Spleen (tissue), 11 donors: ENCODE measurements around the gene ARHGAP19. TPM values are rescaled to one million over a fixed set of nuclear protein-coding genes. Genes with fewer than 3 reads are reported as not detected.

Experiments
- DNase-seq: peaks from one replicate; pipeline ENCODE4 v3.0.0-alpha.2; 2020
- H3K27ac ChIP-seq, 8 donors: fragments of 200-600 bp; sonication (generic) in 7 of 8; 1 replicate in 4 of 8; 2 replicates in 4 of 8; pipeline versions ENCODE4 v1.5.0 to v1.8.0; 2016 to 2021; ENCODE audit warnings: inconsistent platforms in 4 of 8, mild to moderate bottlenecking in 4 of 8, moderate library complexity in 1 of 8
- H3K27me3 ChIP-seq, 7 donors: fragments of 200-600 bp; sonication (generic) in 6 of 7; replicated peaks in 1 of 7; 1 replicate in 4 of 7; 2 replicates in 3 of 7; pipeline versions ENCODE4 v1.5.0 to v1.8.0; 2016 to 2021; ENCODE audit warnings: inconsistent platforms in 3 of 7, mild to moderate bottlenecking in 1 of 7
- H3K36me3 ChIP-seq, 6 donors: fragments of 200-600 bp; sonication (generic) in 5 of 6; 1 replicate in 4 of 6; 2 replicates in 2 of 6; pipeline versions ENCODE4 v1.5.0 to v1.8.0; 2016 to 2021; ENCODE audit warnings: inconsistent platforms in 2 of 6
- H3K4me1 ChIP-seq, 6 donors: fragments of 200-600 bp; sonication (generic) in 5 of 6; 1 replicate in 3 of 6; 2 replicates in 3 of 6; pipeline versions ENCODE4 v1.5.0 to v1.8.0; 2016 to 2021; ENCODE audit warnings: inconsistent platforms in 3 of 6
- H3K4me3 ChIP-seq, 8 donors: fragments of 200-600 bp; sonication (generic) in 7 of 8; 1 replicate in 4 of 8; 2 replicates in 4 of 8; pipeline versions ENCODE4 v1.5.0 to v1.8.0; 2016 to 2021; ENCODE audit warnings: inconsistent platforms in 4 of 8, mild to moderate bottlenecking in 4 of 8, moderate library complexity in 2 of 8
- H3K9me3 ChIP-seq, 8 donors: fragments of 200-600 bp; sonication (generic) in 7 of 8; 1 replicate in 4 of 8; 2 replicates in 4 of 8; pipeline versions ENCODE4 v1.5.0 to v1.8.0; 2016 to 2021; ENCODE audit warnings: inconsistent platforms in 4 of 8
- POLR2A ChIP-seq, 3 donors: fragments of 450-650 bp; IDR thresholded peaks; one replicate each; pipeline ENCODE4 v1.5.1; 2017; ENCODE audit warnings: antibody characterized with exemption in 3 of 3, mild to moderate bottlenecking in 1 of 3
- POLR2AphosphoS5 ChIP-seq, 3 donors: sonication (generic); formaldehyde crosslinking; IDR thresholded peaks; one replicate each; pipeline ENCODE4 v1.5.1; 2017; ENCODE audit warnings: antibody characterized with exemption in 3 of 3
- WGBS, 5 donors: extraction: QIAGEN DNeasy Blood & Tissue Kit in 3 of 5; methylation state at CpG; one replicate each; pipeline versions ENCODE4 v1.1.5 to v1.1.7; 2013 to 2018; 5-methylcytosine and 5-hydroxymethylcytosine counted together
- intact Hi-C: fragments of 100-400 bp; cut with DNase I; formaldehyde crosslinking; loops from one replicate; pipeline ENCODE4 v1.15.0; 2023; ENCODE audit warnings: low total_unique reads
- polyA plus RNA-seq, 3 donors: library from polyadenylated mRNA; stranded (reverse); fragments of 200-250 nt; gene quantifications; one replicate each; pipeline ENCODE4 v1.2.1, GENCODE V29; 2013
- total RNA-seq, 7 donors: library from RNA; depleted of rRNA in 3 of 7; stranded (reverse); fragments of >200 nt in 3 of 7; fragmentation: NEBNext Ultra II Directional in 4 of 7; extraction: Animal tissue kit (Norgen Biotek cat#: 25700) in 4 of 7; gene quantifications; one replicate each; pipeline versions ENCODE4 v1.1.0 to v1.2.1, GENCODE V29; 2016 to 2021
- TF ChIP-seq, protein P1 (sequence below), 11 experiments: fragments of 200-600 bp in 7 of 11; fragments of 450-650 bp in 4 of 11; sonication (generic) in 4 of 11; IDR thresholded peaks in 8 of 11; conservative IDR thresholded peaks in 3 of 11; 1 replicate in 7 of 11; 2 replicates in 4 of 11; pipeline versions ENCODE4 v1.4.0 to v1.8.0; 2016 to 2021; ENCODE audit warnings: antibody characterized with exemption in 11 of 11, inconsistent platforms in 4 of 11, mild to moderate bottlenecking in 1 of 11
- donor health status: healthy with polysubstance abuse.
- donor health status: DM: no; HTN: no; CAD: no; lungs with moderate emphysema.
- donor health status: DM: no; HTN: no; CAD: no.
- donor health status: Bipolar disorder and iron deficiency.
- donor health status: healthy.
- donor health status: DM: no; HTN: no; CAD: no.
- donor health status: DM: yes; HTN: yes; CAD: no.

The ARHGAP19 gene
- total and polyA plus RNA-seq, 10 donors, result 3.1 to 35.3 (median 25.1) TPM

DNA sequence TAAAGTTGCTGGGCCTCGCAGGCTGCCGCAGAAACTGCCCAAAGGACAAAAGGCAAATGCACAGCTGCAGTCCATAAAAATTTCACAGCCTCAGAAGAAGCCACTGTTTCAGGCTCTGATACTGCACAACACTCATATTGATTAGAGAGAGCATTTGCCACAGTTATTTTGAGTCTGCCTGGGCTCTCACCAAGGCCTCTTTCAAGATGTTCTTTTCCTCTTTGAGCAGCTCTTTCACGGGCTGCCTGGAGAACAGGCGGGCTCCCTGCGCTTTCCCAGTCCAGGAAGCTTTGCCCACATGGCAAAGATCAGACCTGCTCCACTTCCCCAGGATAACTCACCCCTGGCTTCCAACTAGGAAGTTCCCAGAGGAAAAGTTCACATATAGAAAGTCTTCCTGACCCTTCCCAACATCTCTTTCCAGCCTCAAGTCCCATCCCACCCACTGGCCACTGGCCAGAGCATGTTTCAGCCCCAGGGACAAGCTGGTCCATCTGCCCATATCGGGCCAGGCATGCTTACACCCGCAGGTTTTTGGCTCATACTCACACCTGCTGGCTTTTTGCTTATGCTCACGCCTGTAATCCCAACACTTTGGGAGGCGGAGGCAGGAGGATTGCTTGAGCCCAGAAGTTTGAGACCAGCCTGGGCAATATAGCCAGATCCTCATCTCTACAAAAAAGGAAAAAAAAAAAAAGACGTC lies 110.0 kb downstream of the ARHGAP19 start:
- no peaks in the 10 kb centered on the region for H3K9me3 ChIP-seq
- no peak overlapping the region for H3K4me3 ChIP-seq
- DNase-seq, result peak; percentile 33
- intact Hi-C loops, result no loop called here
- H3K4me1 ChIP-seq, result peaks cover 6 to 17% (median 12%) of the 10 kb centered on the region in 6 donors
- H3K27me3 ChIP-seq, result peaks cover 0 to 92% (median 34%) of the 10 kb centered on the region in 7 donors
- H3K36me3 ChIP-seq, result no peaks in the 10 kb centered on the region
- H3K27ac ChIP-seq, result no peak overlapping the region
- TF ChIP-seq, protein P1, sequence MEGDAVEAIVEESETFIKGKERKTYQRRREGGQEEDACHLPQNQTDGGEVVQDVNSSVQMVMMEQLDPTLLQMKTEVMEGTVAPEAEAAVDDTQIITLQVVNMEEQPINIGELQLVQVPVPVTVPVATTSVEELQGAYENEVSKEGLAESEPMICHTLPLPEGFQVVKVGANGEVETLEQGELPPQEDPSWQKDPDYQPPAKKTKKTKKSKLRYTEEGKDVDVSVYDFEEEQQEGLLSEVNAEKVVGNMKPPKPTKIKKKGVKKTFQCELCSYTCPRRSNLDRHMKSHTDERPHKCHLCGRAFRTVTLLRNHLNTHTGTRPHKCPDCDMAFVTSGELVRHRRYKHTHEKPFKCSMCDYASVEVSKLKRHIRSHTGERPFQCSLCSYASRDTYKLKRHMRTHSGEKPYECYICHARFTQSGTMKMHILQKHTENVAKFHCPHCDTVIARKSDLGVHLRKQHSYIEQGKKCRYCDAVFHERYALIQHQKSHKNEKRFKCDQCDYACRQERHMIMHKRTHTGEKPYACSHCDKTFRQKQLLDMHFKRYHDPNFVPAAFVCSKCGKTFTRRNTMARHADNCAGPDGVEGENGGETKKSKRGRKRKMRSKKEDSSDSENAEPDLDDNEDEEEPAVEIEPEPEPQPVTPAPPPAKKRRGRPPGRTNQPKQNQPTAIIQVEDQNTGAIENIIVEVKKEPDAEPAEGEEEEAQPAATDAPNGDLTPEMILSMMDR (IDR thresholded peaks at IDR 0.05 in 8 of 11, conservative IDR thresholded peaks at IDR 0.05 in 3 of 11), result no peak
- TF ChIP-seq POLR2AphosphoS5 (IDR thresholded peaks at IDR 0.05), result no peak
- TF ChIP-seq POLR2A (IDR thresholded peaks at IDR 0.05), result no peak
- 80 to 91% (median 88%) methylated on average over 10 of the region's 10 CpGs for WGBS, 5 donors

DNA sequence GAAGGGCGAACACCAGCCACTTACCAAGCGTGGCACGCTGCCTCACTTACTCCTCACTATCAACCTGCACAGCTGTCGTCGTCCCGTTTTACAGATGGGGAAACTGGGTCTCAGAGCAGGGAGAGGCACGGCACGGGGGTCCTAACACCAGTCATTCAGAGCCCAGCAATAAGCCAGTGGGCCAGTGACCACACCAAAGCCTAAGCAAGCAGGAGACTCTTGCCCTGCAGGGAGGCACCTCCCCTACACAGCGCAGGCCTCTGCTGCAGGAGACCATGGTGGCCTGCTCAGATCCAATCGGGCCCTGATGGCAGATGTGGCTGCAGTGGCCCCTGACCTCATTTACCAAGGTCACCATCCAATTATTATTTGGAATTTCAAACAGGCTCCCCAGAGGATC lies 111.5 kb downstream of the ARHGAP19 start:
- peak; percentile 51 for DNase-seq
- Histone ChIP-seq H3K36me3 (no peaks in the 10 kb centered on the region), H3K27me3 (peaks cover 0 to 92% (median 26%) of the 10 kb centered on the region in 7 donors), H3K4me3 (no peak overlapping the region), H3K27ac (no peak overlapping the region), H3K9me3 (no peaks in the 10 kb centered on the region), H3K4me1 (peaks cover 6 to 12% (median 10%) of the 10 kb centered on the region in 6 donors)
- TF ChIP-seq POLR2A (IDR thresholded peaks at IDR 0.05) (no peak), POLR2AphosphoS5 (IDR thresholded peaks at IDR 0.05) (no peak)
- TF ChIP-seq, protein P1 (IDR thresholded peaks at IDR 0.05 in 8 of 11, conservative IDR thresholded peaks at IDR 0.05 in 3 of 11), result no peak
- 89 to 93% (median 91%) methylated on average over 8 to 10 of the region's 10 CpGs for WGBS, 5 donors
- intact Hi-C loops, result no loop called here

DNA sequence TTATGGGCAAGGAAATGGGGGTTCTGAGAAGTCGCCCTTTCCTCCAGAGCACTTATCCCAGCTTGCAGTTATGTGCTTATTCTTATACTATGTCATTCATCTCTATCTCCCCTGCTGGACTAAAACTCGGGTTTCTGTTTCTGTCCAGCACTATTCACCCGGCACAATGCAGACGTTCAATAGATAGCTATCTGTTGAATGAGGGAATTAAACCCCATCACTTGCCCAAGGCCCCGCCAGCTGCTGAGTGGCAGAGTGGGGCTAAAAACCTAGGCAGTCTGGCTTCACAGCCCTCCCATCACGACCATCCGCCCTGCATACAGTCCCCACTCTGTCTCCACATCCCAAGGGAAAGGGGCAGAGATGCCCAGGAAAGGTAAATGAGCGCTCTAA lies 112.1 kb downstream of the ARHGAP19 start:
- Histone ChIP-seq H3K9me3 (no peaks in the 10 kb centered on the region), H3K27ac (no peak overlapping the region), H3K4me3 (no peak overlapping the region), H3K27me3 (peaks cover 0 to 86% (median 20%) of the 10 kb centered on the region in 7 donors), H3K36me3 (no peaks in the 10 kb centered on the region), H3K4me1 (peaks cover 3 to 6% (median 5%) of the 10 kb centered on the region in 6 donors)
- no peak for TF ChIP-seq POLR2A (IDR thresholded peaks at IDR 0.05)
- TF ChIP-seq, protein P1 (IDR thresholded peaks at IDR 0.05 in 8 of 11, conservative IDR thresholded peaks at IDR 0.05 in 3 of 11), result no peak
- no peak for TF ChIP-seq POLR2AphosphoS5 (IDR thresholded peaks at IDR 0.05)
- intact Hi-C loops, result no loop called here
- peak; percentile 47 for DNase-seq
- WGBS, 5 donors, result 73 to 84% (median 75%) methylated on average over 8 of the region's 8 CpGs

DNA sequence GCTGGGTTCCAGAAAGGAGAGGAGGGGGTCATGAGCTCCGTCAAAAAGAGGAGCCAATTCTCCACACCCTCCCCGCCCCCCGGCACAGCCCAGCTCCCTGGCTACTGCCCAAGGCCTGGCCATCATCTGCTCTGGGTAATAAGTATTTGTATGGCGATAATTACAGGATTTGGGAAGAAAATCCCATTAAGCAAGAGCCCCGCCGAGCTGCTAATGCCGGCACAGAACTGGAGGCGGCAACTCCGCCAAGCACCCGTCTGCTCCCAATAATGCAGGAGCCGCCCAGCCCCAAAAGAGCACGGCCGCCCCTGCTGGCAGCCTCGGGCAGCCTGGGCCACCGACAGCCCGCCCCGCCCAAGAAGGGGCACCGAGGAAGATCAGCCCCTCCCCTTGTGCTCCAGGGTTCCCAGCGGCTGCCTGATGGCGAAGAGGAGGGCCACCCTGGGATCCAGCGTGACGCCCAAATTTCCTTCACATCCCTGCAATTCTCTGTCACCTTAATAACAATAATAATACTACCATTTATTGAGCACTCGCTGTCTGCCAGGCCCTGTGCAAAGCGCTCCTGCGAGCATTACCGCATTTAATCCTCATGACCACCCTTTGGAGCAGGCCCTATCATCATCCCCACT lies 112.6 kb downstream of the ARHGAP19 start:
- 26 to 37% (median 28%) methylated on average over 17 to 26 of the region's 26 CpGs for WGBS, 5 donors
- Histone ChIP-seq H3K36me3 (no peaks in the 10 kb centered on the region), H3K9me3 (no peaks in the 10 kb centered on the region), H3K4me3 (no peak overlapping the region), H3K27me3 (peaks cover 0 to 81% (median 15%) of the 10 kb centered on the region in 7 donors), H3K27ac (no peak overlapping the region), H3K4me1 (peaks cover 0 to under 1% (median under 1%) of the 10 kb centered on the region in 6 donors)
- TF ChIP-seq POLR2AphosphoS5 (IDR thresholded peaks at IDR 0.05), result no peak
- TF ChIP-seq, protein P1 (IDR thresholded peaks at IDR 0.05 in 8 of 11, conservative IDR thresholded peaks at IDR 0.05 in 3 of 11), result no peak
- TF ChIP-seq POLR2A (IDR thresholded peaks at IDR 0.05), result no peak
- intact Hi-C loops, result no loop called here
- DNase-seq, result peak; percentile 61
